H1 (cell line): ENCODE results near the gene SSBP3. TPM values are rescaled to one million over a fixed set of nuclear protein-coding genes. Genes with fewer than 3 reads are reported as not detected.

ENCODE experiments used
- CTCF ChIP-seq, 3 experiments: IDR thresholded peaks; 1 replicate in 2 of 3; 2 replicates in 1 of 3; pipeline versions ENCODE4 v1.5.1 to v1.6.1; 2011; ENCODE audit warnings: low read length in 3 of 3, mild to moderate bottlenecking in 3 of 3, inconsistent platforms in 2 of 3, low read depth in 1 of 3, moderate library complexity in 1 of 3; ENCODE audit not compliant: insufficient read depth in 1 of 3; ENCODE audit errors: control extremely low read depth in 1 of 3
- POLR2A ChIP-seq, 2 experiments: IDR thresholded peaks; 1 replicate in 1 of 2; 2 replicates in 1 of 2; pipeline ENCODE4 v1.6.1; 2011; ENCODE audit warnings: low read depth in 2 of 2, low read length in 2 of 2, mild to moderate bottlenecking in 2 of 2; ENCODE audit errors: control extremely low read depth in 1 of 2
- RXRA ChIP-seq: IDR thresholded peaks from 2 replicates; pipeline ENCODE4 v1.6.1; 2011; ENCODE audit warnings: low read depth, mild to moderate bottlenecking, low read length, moderate library complexity; ENCODE audit not compliant: insufficient read depth
- polyA plus RNA-seq, 7 experiments: library from polyadenylated mRNA; depleted of rRNA in 3 of 7; stranded (reverse) in 5 of 7; unstranded in 2 of 7; fragments of >200 nt in 5 of 7; fragments of 200-250 nt in 2 of 7; gene quantifications; 1 replicate in 5 of 7; 2 replicates in 1 of 7; 4 replicates in 1 of 7; pipeline versions ENCODE4 v1.2.1 to v1.2.3, GENCODE V29; 2011 to 2013; ENCODE audit warnings: missing spikeins in 2 of 7, mixed read lengths in 2 of 7
- total RNA-seq: library from RNA; stranded (reverse); fragmentation: NEBNext Ultra II Directional; extraction: Animal tissue kit (Norgen Biotek cat#: 25700); gene quantifications from 2 replicates; pipeline ENCODE4 v1.2.1, GENCODE V29; 2021

Gene SSBP3
- total and polyA plus RNA-seq, 2 of the 8 experiments (the other 6 are each of a cell fraction or from before 2014, with no cell fraction given) = 99.7 to 133 TPM

GRCh38 chr1:54259546-54260140 is 146.6 kb downstream of the SSBP3 start (continued):
- TF ChIP-seq CTCF (IDR thresholded peaks at IDR 0.05; ENCODE audit: control extremely low read depth in 1 of 3, insufficient read depth in 1 of 3, low read depth in 1 of 3, low read length in 3 of 3) (no peak), POLR2A (IDR thresholded peaks at IDR 0.05; ENCODE audit: control extremely low read depth in 1 of 2, low read depth in 2 of 2, low read length in 2 of 2) (no peak), RXRA (no peak)
- TF ChIP-seq, all 59 proteins: peak for 0
